ENCODE results near the gene RNF214. TPM values are rescaled to one million over a fixed set of nuclear protein-coding genes. Genes with fewer than 3 reads are reported as not detected.

Gene RNF214
- total RNA-seq, 2 donors from 2014 or later: 14.6 to 21.8 TPM

DNA sequence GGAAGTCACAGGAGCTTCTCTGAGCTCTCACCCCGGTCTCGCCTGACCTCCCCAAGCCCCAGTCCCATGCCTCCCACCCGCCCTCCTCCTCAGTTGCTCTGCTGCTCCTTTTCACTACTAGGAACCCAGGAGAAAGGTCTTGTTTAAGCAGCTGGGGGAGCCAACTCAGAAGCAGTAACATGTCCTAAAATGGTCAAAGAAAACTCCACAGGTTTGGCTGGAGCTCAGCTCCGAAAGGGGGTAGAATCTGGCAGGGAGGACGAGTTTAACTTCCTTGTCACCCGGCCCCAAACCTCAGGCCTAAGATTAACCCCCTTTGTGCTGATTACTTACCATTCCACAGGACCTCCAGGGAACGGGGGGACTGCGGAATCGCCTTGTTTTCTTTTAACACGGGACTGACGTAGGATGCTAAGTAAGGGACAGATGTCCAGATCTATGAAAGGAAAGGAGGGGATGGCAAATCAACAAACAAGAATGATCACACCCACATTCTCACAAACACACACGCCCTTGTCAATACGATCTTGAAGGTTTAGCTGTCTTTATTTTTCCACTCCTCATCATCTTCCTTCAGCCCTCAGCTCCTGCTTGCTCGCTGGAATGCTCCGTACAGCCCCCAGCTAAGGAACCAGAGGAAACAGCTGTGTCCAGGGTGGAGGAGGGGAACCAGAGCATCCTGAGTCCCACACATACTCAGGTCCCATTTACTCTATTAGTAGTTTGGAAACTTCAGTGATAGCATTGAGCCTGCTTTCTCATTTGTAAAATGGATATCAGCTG lies 14.1 kb upstream of the RNF214 start:
- DNase-seq (ENCODE audit: low spot score) (no peak), ATAC-seq (ENCODE audit: insufficient number of reproducible peaks, low FRiP score, low read depth) (peak; percentile 30)
- H3K9me3 ChIP-seq: no peaks in the 10 kb centered on the region
- peaks cover 4% of the 10 kb centered on the region for H3K36me3 ChIP-seq
- H3K27ac ChIP-seq: peak overlapping the region; percentile 95 to 99
- peak overlapping the region; percentile 59 for H3K4me3 ChIP-seq
- peaks cover 48 to 75% of the 10 kb centered on the region in 2 donors for H3K4me1 ChIP-seq (ENCODE audit: control insufficient read depth in 1 of 2, low read depth in 2 of 2)
- no peaks in the 10 kb centered on the region for H3K27me3 ChIP-seq (replicated peaks; ENCODE audit: insufficient read depth)
- TF ChIP-seq, protein P1, sequence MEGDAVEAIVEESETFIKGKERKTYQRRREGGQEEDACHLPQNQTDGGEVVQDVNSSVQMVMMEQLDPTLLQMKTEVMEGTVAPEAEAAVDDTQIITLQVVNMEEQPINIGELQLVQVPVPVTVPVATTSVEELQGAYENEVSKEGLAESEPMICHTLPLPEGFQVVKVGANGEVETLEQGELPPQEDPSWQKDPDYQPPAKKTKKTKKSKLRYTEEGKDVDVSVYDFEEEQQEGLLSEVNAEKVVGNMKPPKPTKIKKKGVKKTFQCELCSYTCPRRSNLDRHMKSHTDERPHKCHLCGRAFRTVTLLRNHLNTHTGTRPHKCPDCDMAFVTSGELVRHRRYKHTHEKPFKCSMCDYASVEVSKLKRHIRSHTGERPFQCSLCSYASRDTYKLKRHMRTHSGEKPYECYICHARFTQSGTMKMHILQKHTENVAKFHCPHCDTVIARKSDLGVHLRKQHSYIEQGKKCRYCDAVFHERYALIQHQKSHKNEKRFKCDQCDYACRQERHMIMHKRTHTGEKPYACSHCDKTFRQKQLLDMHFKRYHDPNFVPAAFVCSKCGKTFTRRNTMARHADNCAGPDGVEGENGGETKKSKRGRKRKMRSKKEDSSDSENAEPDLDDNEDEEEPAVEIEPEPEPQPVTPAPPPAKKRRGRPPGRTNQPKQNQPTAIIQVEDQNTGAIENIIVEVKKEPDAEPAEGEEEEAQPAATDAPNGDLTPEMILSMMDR (IDR thresholded peaks at IDR 0.05): no peak

DNA sequence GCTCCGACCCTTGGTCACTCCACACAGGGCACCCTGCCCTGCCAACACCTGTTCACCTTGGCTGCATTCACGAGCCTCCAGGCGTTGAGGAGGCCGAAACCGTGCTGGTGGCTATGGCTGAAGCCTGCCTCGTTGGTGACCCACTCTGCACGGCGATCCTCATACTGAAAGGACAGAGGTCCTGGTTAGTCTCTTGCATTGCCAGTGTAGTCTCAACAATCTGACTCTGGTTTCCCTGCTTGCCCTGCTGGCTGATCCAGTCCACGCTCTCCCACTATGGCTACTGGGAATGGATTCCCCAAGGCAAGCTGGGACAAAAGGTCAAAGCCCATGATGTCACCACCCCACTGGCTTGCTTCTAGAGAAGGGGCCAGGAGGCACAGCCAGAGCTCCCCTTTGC lies 13.5 kb upstream of the RNF214 start:
- H3K4me3 ChIP-seq: no peak overlapping the region
- TF ChIP-seq, protein P1 (IDR thresholded peaks at IDR 0.05): no peak
- no peaks in the 10 kb centered on the region for H3K9me3 ChIP-seq
- peaks cover 4% of the 10 kb centered on the region for H3K36me3 ChIP-seq
- no peak for ATAC-seq (ENCODE audit: insufficient number of reproducible peaks, low FRiP score, low read depth)
- H3K27ac ChIP-seq: peak overlapping the region; percentile 95 to 99
- H3K4me1 ChIP-seq (ENCODE audit: control insufficient read depth in 1 of 2, low read depth in 2 of 2): peaks cover 48 to 75% of the 10 kb centered on the region in 2 donors
- DNase-seq (ENCODE audit: low spot score): no peak
- H3K27me3 ChIP-seq (replicated peaks; ENCODE audit: insufficient read depth): no peaks in the 10 kb centered on the region

DNA sequence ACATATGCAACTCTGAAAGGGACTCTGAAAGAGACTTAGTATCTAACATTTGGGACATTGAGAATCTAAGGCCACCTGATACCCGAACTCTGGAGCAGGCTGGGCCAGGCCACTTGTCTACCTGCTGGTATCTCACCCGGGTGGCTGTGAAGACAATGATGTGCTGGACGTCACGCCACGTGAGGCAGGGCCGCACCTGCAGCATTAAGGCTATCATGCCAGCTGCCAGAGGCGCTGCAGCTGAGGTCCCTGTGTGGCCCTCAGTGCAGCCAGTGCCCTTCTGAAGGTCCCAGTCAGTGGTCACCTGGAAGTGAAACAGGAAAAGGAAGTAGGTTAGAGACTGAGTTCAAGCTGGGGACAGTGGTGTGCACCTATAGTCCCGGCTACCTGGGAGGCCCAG lies 13.0 kb upstream of the RNF214 start:
- Histone ChIP-seq H3K4me3 (no peak overlapping the region), H3K36me3 (peaks cover 4% of the 10 kb centered on the region), H3K4me1 (ENCODE audit: control insufficient read depth in 1 of 2, low read depth in 2 of 2) (peaks cover 48 to 75% of the 10 kb centered on the region in 2 donors), H3K27me3 (replicated peaks; ENCODE audit: insufficient read depth) (no peaks in the 10 kb centered on the region), H3K27ac (peak overlapping the region; percentile 95 to 99), H3K9me3 (no peaks in the 10 kb centered on the region)
- ATAC-seq (ENCODE audit: insufficient number of reproducible peaks, low FRiP score, low read depth) (no peak), DNase-seq (ENCODE audit: low spot score) (no peak)
- TF ChIP-seq, protein P1 (IDR thresholded peaks at IDR 0.05): no peak

DNA sequence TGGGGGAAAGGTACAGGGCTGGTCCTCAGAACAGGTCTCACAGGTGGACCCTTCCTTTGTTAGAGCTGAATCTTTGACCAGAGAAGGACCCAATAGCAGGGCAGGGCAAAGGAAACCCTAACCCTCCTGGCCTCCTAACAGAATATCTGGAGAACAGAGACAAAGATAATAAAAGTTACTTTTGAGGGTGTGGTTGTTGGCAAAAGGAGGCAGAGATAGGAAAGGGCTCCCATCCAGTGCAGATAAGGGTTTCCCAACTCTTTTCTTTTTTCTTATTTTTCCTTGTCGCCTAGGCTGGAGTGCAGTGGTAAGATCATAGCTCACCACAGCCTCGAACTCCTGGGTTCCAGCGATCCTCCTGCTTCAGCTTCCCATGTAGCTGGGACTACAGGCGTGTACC lies 12.5 kb upstream of the RNF214 start:
- peaks cover 4% of the 10 kb centered on the region for H3K36me3 ChIP-seq
- no peaks in the 10 kb centered on the region for H3K9me3 ChIP-seq
- peak overlapping the region; percentile 95 to 99 for H3K27ac ChIP-seq
- H3K27me3 ChIP-seq (replicated peaks; ENCODE audit: insufficient read depth): no peaks in the 10 kb centered on the region
- TF ChIP-seq, protein P1 (IDR thresholded peaks at IDR 0.05): no peak
- H3K4me3 ChIP-seq: peak overlapping the region; percentile 40
- H3K4me1 ChIP-seq (ENCODE audit: control insufficient read depth in 1 of 2, low read depth in 2 of 2): peaks cover 48 to 75% of the 10 kb centered on the region in 2 donors
- DNase-seq (ENCODE audit: low spot score) (no peak), ATAC-seq (ENCODE audit: insufficient number of reproducible peaks, low FRiP score, low read depth) (no peak)

DNA sequence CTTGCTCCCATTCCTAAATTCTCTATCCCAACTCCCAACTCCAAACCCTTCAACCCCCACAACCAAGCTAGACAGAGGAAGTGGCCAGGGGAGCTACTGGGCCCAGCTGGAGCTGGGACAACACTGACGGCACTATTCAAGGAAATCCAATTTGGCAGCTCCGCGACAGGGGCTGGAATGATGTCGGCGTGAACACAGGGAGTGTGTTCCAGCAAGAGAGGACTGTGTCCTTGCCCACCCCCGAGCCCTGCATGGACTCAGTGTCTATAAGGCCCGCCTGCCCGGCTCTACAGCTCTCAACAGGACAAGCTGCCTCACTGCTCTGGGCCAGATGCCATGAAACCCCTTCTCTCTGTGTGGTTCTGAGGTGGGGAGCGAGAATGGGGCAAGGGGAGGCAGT lies 11.9 kb upstream of the RNF214 start:
- Histone ChIP-seq H3K4me1 (ENCODE audit: control insufficient read depth in 1 of 2, low read depth in 2 of 2) (peaks cover 48 to 74% of the 10 kb centered on the region in 2 donors), H3K36me3 (peaks cover 4% of the 10 kb centered on the region), H3K4me3 (peak overlapping the region; percentile 40), H3K27me3 (replicated peaks; ENCODE audit: insufficient read depth) (no peaks in the 10 kb centered on the region), H3K9me3 (no peaks in the 10 kb centered on the region), H3K27ac (peak overlapping the region; percentile 95 to 99)
- TF ChIP-seq, protein P1 (IDR thresholded peaks at IDR 0.05): no peak
- ATAC-seq (ENCODE audit: insufficient number of reproducible peaks, low FRiP score, low read depth) (peak; percentile 33), DNase-seq (ENCODE audit: low spot score) (peak; percentile 72)
